HepG2 (cell line): ENCODE measurements around the gene GRM4. TPM values are rescaled to one million over a fixed set of nuclear protein-coding genes. Genes with fewer than 3 reads are reported as not detected.

Experiments
- ATAC-seq: fragments of 200-7000 bp; cut with Tn5 transposase; 3 replicates; pipeline ENCODE4 v1.9.1; 2020; ENCODE audit warnings: mild to moderate bottlenecking, moderate library complexity
- BruUV-seq: library from RNA; stranded (reverse); fragments of 400-500 nt; replicated peaks from 2 replicates; lab custom pipeline; 2021; lab: Mats Ljungman, UMichigan
- CTCF ChIA-PET: fragments of 300-600 bp; formaldehyde crosslinking; extraction: SDS; loops from one replicate; lab custom pipeline; 2021; ENCODE audit warnings: low total read pairs, inconsistent platforms, low intra/inter-chr PET ratio; lab: Yijun Ruan, JAX
- POLR2A ChIA-PET: fragments of 350-600 bp; sonication (Branson Sonifier 250); formaldehyde crosslinking; loops from one replicate; lab custom pipeline; 2020; ENCODE audit warnings: antibody characterized with exemption, inconsistent platforms; lab: Yijun Ruan, JAX
- DNase-seq: peaks from one replicate; pipeline ENCODE4 v3.0.0-alpha.2; 2015; ENCODE audit warnings: low spot score
- FAIRE-seq: peaks from 3 replicates; lab custom pipeline; 2011; peaks lifted over from hg19 to GRCh38; lab: Jason Lieb, UNC
- H2AFZ ChIP-seq: one replicate; pipeline ENCODE4 v1.6.1; 2011; ENCODE audit warnings: low read length, inconsistent platforms
- H3K27ac ChIP-seq: fragments of 300-600 bp; 3 replicates; pipeline ENCODE4 v1.8.0; 2011; ENCODE audit warnings: mixed run types, mild to moderate bottlenecking, mixed read lengths, low read length, inconsistent platforms; ENCODE audit not compliant: insufficient read depth; ENCODE audit errors: extremely low read length
- H3K27me3 ChIP-seq, 2 experiments: fragments of 200-600 bp in 1 of 2; 2 replicates in 1 of 2; 3 replicates in 1 of 2; pipeline versions ENCODE4 v1.6.0 to v1.8.0; 2011; ENCODE audit warnings: low read length in 2 of 2, mild to moderate bottlenecking in 2 of 2, moderate library complexity in 2 of 2, inconsistent platforms in 1 of 2; ENCODE audit not compliant: insufficient read depth in 2 of 2, control insufficient read depth in 1 of 2
- H3K36me3 ChIP-seq, 2 experiments: fragments of 200-600 bp in 1 of 2; replicated peaks in 1 of 2; 2 replicates in 1 of 2; 3 replicates in 1 of 2; pipeline versions ENCODE4 v1.5.1 to v1.8.0; 2011; ENCODE audit warnings: low read length in 2 of 2, inconsistent platforms in 1 of 2; ENCODE audit not compliant: insufficient read depth in 2 of 2, control insufficient read depth in 1 of 2
- H3K4me1 ChIP-seq: 2 replicates; pipeline ENCODE4 v1.5.1; 2012; ENCODE audit warnings: low read length, inconsistent platforms; ENCODE audit not compliant: insufficient read depth
- H3K4me2 ChIP-seq: 2 replicates; pipeline ENCODE4 v1.6.0; 2011; ENCODE audit warnings: low read depth, low read length, inconsistent platforms
- H3K4me3 ChIP-seq, 3 experiments: fragments of 200-600 bp in 1 of 3; sonication (generic), shearing (Covaris generic) in 1 of 3; replicated peaks in 1 of 3; 2 replicates each; pipeline ENCODE4 v1.5.1; 2011 to 2016; ENCODE audit warnings: low read length in 3 of 3, inconsistent platforms in 2 of 3, low read depth in 2 of 3, mild to moderate bottlenecking in 2 of 3, control low read depth in 1 of 3, mixed read lengths in 1 of 3; ENCODE audit not compliant: insufficient read depth in 1 of 3
- H3K79me2 ChIP-seq: one replicate; pipeline ENCODE4 v1.6.1; 2011; ENCODE audit warnings: low read length, inconsistent platforms; ENCODE audit not compliant: insufficient read depth
- H3K9ac ChIP-seq: 2 replicates; pipeline ENCODE4 v1.6.0; 2011; ENCODE audit warnings: mild to moderate bottlenecking, low read depth, low read length, inconsistent platforms; ENCODE audit not compliant: insufficient read depth
- H3K9me3 ChIP-seq: 2 replicates; pipeline ENCODE4 v1.5.1; 2012; ENCODE audit warnings: mild to moderate bottlenecking, low read length
- H4K20me1 ChIP-seq: 2 replicates; pipeline ENCODE4 v1.6.0; 2011; ENCODE audit warnings: inconsistent platforms, mild to moderate bottlenecking, low read length, moderate library complexity; ENCODE audit not compliant: insufficient read depth
- RARG ChIP-seq: sonication (generic); formaldehyde crosslinking; IDR thresholded peaks from 2 replicates; pipeline ENCODE4 v1.4.0; 2020; ENCODE audit warnings: low read depth, mild to moderate bottlenecking, missing genetic modification reagents
- SNAI1 ChIP-seq: sonication (generic); formaldehyde crosslinking; IDR thresholded peaks from 2 replicates; pipeline ENCODE4 v1.5.0; 2020; ENCODE audit warnings: mild to moderate bottlenecking, missing genetic modification reagents, borderline replicate concordance
- TSC22D2 ChIP-seq: sonication (generic); formaldehyde crosslinking; IDR thresholded peaks from 2 replicates; pipeline ENCODE4 v1.5.1; 2020; ENCODE audit warnings: missing genetic modification reagents, mild to moderate bottlenecking, borderline replicate concordance
- WIZ ChIP-seq: sonication (generic); formaldehyde crosslinking; IDR thresholded peaks from 2 replicates; pipeline ENCODE4 v1.5.1; 2020; ENCODE audit warnings: mild to moderate bottlenecking, missing genetic modification reagents
- ZHX1 ChIP-seq: sonication (generic); formaldehyde crosslinking; IDR thresholded peaks from 2 replicates; pipeline ENCODE4 v1.8.1; 2022; ENCODE audit warnings: low read depth, mild to moderate bottlenecking, missing genetic modification reagents
- ZNF780A ChIP-seq: sonication (generic); formaldehyde crosslinking; IDR thresholded peaks from 2 replicates; pipeline ENCODE4 v1.8.0; 2022; ENCODE audit warnings: mild to moderate bottlenecking, missing genetic modification reagents, moderate library complexity
- WGBS: methylation state at CpG from one replicate; pipeline ENCODE4 v1.1.6; 2017; ENCODE audit warnings: low lambda C conversion rate; 5-methylcytosine and 5-hydroxymethylcytosine counted together
- in situ Hi-C: cut with HindIII; loops from 2 replicates; pipeline ENCODE4 v1.10.0; 2017; ENCODE audit warnings: low pct_unique_long_range_greater_than_20kb; ENCODE audit not compliant: extremely low pct_ligation_motif_present
- intact Hi-C: fragments of 100-400 bp; cut with micrococcal nuclease; formaldehyde crosslinking; loops from one replicate; pipeline ENCODE4 v1.10.0; 2022; ENCODE audit not compliant: unreplicated experiment
- polyA plus RNA-seq, 8 experiments: library from polyadenylated mRNA; depleted of rRNA in 3 of 8; stranded (reverse) in 7 of 8; unstranded in 1 of 8; fragments of >200 nt; fragmentation: Illumina TruSeq in 4 of 8; extraction: Trizol in 4 of 8; gene quantifications; 2 replicates each; pipeline versions ENCODE4 v1.2.1 to v1.2.3, GENCODE V29; 2011 to 2016; ENCODE audit warnings: low read depth in 4 of 8, missing spikeins in 1 of 8, mixed read lengths in 1 of 8; ENCODE audit not compliant: insufficient read depth in 1 of 8
- total RNA-seq, 5 experiments: library from RNA; depleted of rRNA; stranded (reverse); fragments of >200 nt; fragmentation: Illumina TruSeq; extraction: Trizol; gene quantifications; 2 replicates each; pipeline ENCODE4 v1.2.3, GENCODE V29; 2016; ENCODE audit warnings: low read depth in 1 of 5
- TF ChIP-seq, protein P1 (sequence below): sonication (generic); formaldehyde crosslinking; IDR thresholded peaks from 2 replicates; pipeline ENCODE4 v1.4.0; 2020; ENCODE audit warnings: missing genetic modification reagents, borderline replicate concordance
- TF ChIP-seq, protein P2 (sequence below): sonication (generic); formaldehyde crosslinking; IDR thresholded peaks from 2 replicates; pipeline ENCODE4 v1.5.0; 2020; ENCODE audit warnings: missing genetic modification reagents

GRM4 gene
- total and polyA plus RNA-seq, 2 of the 13 experiments (the other 11 are each of a cell fraction or from before 2014, with no cell fraction given), result not detected

GRCh38 chr6:34067814-34068213 is 78.1 kb downstream of the GRM4 start (continued):
- no peak for TF ChIP-seq RARG
- TF ChIP-seq SNAI1 (CRISPR knock-in tag), result no peak
- TF ChIP-seq TSC22D2 (CRISPR knock-in tag), result no peak
- TF ChIP-seq WIZ (CRISPR knock-in tag), result no peak
- TF ChIP-seq, protein P1, sequence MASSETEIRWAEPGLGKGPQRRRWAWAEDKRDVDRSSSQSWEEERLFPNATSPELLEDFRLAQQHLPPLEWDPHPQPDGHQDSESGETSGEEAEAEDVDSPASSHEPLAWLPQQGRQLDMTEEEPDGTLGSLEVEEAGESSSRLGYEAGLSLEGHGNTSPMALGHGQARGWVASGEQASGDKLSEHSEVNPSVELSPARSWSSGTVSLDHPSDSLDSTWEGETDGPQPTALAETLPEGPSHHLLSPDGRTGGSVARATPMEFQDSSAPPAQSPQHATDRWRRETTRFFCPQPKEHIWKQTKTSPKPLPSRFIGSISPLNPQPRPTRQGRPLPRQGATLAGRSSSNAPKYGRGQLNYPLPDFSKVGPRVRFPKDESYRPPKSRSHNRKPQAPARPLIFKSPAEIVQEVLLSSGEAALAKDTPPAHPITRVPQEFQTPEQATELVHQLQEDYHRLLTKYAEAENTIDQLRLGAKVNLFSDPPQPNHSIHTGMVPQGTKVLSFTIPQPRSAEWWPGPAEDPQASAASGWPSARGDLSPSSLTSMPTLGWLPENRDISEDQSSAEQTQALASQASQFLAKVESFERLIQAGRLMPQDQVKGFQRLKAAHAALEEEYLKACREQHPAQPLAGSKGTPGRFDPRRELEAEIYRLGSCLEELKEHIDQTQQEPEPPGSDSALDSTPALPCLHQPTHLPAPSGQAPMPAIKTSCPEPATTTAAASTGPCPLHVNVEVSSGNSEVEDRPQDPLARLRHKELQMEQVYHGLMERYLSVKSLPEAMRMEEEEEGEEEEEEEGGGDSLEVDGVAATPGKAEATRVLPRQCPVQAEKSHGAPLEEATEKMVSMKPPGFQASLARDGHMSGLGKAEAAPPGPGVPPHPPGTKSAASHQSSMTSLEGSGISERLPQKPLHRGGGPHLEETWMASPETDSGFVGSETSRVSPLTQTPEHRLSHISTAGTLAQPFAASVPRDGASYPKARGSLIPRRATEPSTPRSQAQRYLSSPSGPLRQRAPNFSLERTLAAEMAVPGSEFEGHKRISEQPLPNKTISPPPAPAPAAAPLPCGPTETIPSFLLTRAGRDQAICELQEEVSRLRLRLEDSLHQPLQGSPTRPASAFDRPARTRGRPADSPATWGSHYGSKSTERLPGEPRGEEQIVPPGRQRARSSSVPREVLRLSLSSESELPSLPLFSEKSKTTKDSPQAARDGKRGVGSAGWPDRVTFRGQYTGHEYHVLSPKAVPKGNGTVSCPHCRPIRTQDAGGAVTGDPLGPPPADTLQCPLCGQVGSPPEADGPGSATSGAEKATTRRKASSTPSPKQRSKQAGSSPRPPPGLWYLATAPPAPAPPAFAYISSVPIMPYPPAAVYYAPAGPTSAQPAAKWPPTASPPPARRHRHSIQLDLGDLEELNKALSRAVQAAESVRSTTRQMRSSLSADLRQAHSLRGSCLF (CRISPR knock-in tag), result no peak

DNA sequence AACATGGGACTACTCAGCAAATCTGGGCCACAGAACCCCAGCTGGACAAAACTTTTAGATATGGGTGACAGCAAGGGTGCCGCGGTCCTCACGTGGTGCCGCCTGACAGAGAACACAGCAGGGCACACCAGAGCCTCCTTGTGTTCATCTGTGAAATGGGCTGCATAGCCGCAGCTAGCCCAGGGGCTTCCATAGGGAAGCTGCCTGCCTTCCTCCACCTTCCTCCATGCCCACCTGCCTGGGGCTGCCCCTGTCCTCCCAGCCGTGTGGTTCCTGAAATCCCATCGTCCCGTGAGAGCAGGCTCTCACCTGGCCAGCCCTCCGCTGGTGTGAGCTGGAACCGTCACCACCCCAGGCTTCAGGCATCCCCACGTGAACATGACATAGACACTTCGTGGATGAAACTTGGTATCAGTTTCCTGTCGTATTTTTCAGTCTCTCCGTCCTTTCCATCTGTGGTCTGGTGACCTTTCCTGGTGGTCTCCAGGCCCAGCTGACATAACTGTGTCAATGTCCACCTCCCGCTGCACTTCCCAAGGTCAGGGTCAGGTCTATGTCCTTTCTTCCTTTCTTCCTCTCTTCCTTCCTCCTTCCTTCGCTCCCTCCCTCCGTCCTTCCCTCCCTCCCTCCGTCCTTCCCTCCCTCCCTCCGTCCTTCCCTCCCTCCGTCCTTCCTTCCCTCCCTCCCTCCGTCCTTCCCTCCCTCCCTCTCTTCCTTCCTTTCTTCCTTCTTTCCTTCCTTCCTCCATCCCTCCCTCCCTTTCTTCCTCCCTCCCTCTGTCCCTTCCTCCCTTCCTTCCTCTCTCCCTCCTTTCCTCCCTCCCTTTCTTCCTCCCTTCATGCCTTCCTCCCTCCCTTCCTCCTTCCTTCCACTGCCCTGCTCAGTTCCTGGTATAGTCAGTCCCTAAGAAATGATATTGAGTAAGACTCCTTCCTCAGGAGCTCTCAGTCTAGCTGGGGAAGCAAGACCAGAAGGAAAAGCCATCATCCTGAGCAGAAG is 78.8 kb downstream of the GRM4 start:
- ChIA-PET POLR2A (no interaction called here), CTCF (no interaction called here)
- 16% methylated on average over 19 of the region's 21 CpGs for WGBS
- H3K9me3 ChIP-seq, result peaks cover 7% of the 10 kb centered on the region
- H3K79me2 ChIP-seq, result no peaks in the 10 kb centered on the region
- intact Hi-C loops, result no loop called here
- no TSS peak for BruUV-seq
- no peak overlapping the region for H3K27ac ChIP-seq
- in situ Hi-C loops, result no loop called here
- no peak overlapping the region for H2AFZ ChIP-seq
- ATAC-seq (no peak), DNase-seq (no peak), FAIRE-seq (no peak)
- no peak overlapping the region for H3K9ac ChIP-seq
- peaks cover 13 to 56% of the 10 kb centered on the region in 2 experiments; a peak in 4 of 5 replicates for H3K27me3 ChIP-seq
- no peaks in the 10 kb centered on the region for H3K36me3 ChIP-seq
- H3K4me2 ChIP-seq, result no peak overlapping the region
- peaks cover 4% of the 10 kb centered on the region; the same call in 1 of the 2 replicates for H4K20me1 ChIP-seq
- no peak overlapping the region for H3K4me3 ChIP-seq
- no peaks in the 10 kb centered on the region for H3K4me1 ChIP-seq
- TF ChIP-seq, protein P2, sequence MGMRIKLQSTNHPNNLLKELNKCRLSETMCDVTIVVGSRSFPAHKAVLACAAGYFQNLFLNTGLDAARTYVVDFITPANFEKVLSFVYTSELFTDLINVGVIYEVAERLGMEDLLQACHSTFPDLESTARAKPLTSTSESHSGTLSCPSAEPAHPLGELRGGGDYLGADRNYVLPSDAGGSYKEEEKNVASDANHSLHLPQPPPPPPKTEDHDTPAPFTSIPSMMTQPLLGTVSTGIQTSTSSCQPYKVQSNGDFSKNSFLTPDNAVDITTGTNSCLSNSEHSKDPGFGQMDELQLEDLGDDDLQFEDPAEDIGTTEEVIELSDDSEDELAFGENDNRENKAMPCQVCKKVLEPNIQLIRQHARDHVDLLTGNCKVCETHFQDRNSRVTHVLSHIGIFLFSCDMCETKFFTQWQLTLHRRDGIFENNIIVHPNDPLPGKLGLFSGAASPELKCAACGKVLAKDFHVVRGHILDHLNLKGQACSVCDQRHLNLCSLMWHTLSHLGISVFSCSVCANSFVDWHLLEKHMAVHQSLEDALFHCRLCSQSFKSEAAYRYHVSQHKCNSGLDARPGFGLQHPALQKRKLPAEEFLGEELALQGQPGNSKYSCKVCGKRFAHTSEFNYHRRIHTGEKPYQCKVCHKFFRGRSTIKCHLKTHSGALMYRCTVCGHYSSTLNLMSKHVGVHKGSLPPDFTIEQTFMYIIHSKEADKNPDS (CRISPR knock-in tag), result no peak
- TF ChIP-seq ZHX1 (CRISPR knock-in tag) (no peak), ZNF780A (CRISPR knock-in tag) (no peak)
